H9 (cell line): ENCODE results near the gene HTRA3. TPM values are rescaled to one million over a fixed set of nuclear protein-coding genes. Genes with fewer than 3 reads are reported as not detected.

ENCODE experiments used
- DNase-seq: peaks from one replicate; pipeline ENCODE4 v3.0.0-alpha.2; 2017
- H2AFZ ChIP-seq: one replicate; pipeline ENCODE4 v1.6.1; 2013; ENCODE audit warnings: mild to moderate bottlenecking, low read length, control low read depth, moderate library complexity
- H2AK5ac ChIP-seq: 2 replicates; pipeline ENCODE4 v1.6.1; 2013; ENCODE audit warnings: low read length, control low read depth, mixed read lengths; ENCODE audit not compliant: insufficient read length
- H2BK120ac ChIP-seq: one replicate; pipeline ENCODE4 v1.6.1; 2013; ENCODE audit warnings: low read depth, mild to moderate bottlenecking, low read length, control low read depth, inconsistent platforms; ENCODE audit not compliant: poor library complexity, severe bottlenecking
- H2BK12ac ChIP-seq: 2 replicates; pipeline ENCODE4 v1.6.1; 2013; ENCODE audit warnings: low read length, control low read depth, mixed read lengths, low read depth; ENCODE audit not compliant: insufficient read length
- H2BK15ac ChIP-seq: 2 replicates; pipeline ENCODE4 v1.6.1; 2013; ENCODE audit warnings: low read depth, low read length, control low read depth
- H2BK20ac ChIP-seq: one replicate; pipeline ENCODE4 v1.6.1; 2013; ENCODE audit warnings: low read depth, mild to moderate bottlenecking, low read length, control low read depth, inconsistent platforms; ENCODE audit not compliant: poor library complexity, severe bottlenecking
- H2BK5ac ChIP-seq: 2 replicates; pipeline ENCODE4 v1.6.1; 2013; ENCODE audit warnings: low read length, control low read depth, mixed read lengths; ENCODE audit not compliant: insufficient read length
- H3K14ac ChIP-seq: 2 replicates; pipeline ENCODE4 v1.6.1; 2013; ENCODE audit warnings: low read length, control low read depth; ENCODE audit not compliant: insufficient read depth
- H3K18ac ChIP-seq: 2 replicates; pipeline ENCODE4 v1.6.1; 2013; ENCODE audit warnings: low read depth, mild to moderate bottlenecking, mixed read lengths, low read length, control low read depth; ENCODE audit not compliant: insufficient read length
- H3K23ac ChIP-seq: 2 replicates; pipeline ENCODE4 v1.6.1; 2013; ENCODE audit warnings: low read length, control low read depth, mixed read lengths, low read depth; ENCODE audit not compliant: insufficient read length
- H3K23me2 ChIP-seq: 2 replicates; pipeline ENCODE4 v1.6.1; 2013; ENCODE audit warnings: low read depth, mild to moderate bottlenecking, mixed read lengths, low read length, control low read depth; ENCODE audit not compliant: insufficient read length, poor library complexity, severe bottlenecking
- H3K27ac ChIP-seq: 2 replicates; pipeline ENCODE4 v1.5.1; 2013; ENCODE audit warnings: low read length, control low read depth, mixed read lengths, low read depth; ENCODE audit not compliant: insufficient read length
- H3K27me3 ChIP-seq: 2 replicates; pipeline ENCODE4 v1.6.1; 2013; ENCODE audit warnings: low read length, control low read depth, inconsistent platforms; ENCODE audit not compliant: insufficient read depth
- H3K4ac ChIP-seq: 2 replicates; pipeline ENCODE4 v1.6.1; 2013; ENCODE audit warnings: low read depth, mild to moderate bottlenecking, control low read depth, inconsistent platforms, low read length, moderate library complexity
- H3K4me1 ChIP-seq: 2 replicates; pipeline ENCODE4 v1.6.1; 2013; ENCODE audit warnings: low read length, control low read depth, inconsistent platforms; ENCODE audit not compliant: insufficient read depth
- H3K4me2 ChIP-seq: 2 replicates; pipeline ENCODE4 v1.6.1; 2013; ENCODE audit warnings: low read length, control low read depth, mixed read lengths; ENCODE audit not compliant: insufficient read length, insufficient read depth
- H3K56ac ChIP-seq: 2 replicates; pipeline ENCODE4 v1.6.1; 2013; ENCODE audit warnings: low read depth, mild to moderate bottlenecking, mixed read lengths, low read length, control low read depth; ENCODE audit not compliant: insufficient read length
- H3K79me1 ChIP-seq: 2 replicates; pipeline ENCODE4 v1.6.1; 2013; ENCODE audit warnings: low read depth, mild to moderate bottlenecking, moderate library complexity, low read length, control low read depth, inconsistent platforms; ENCODE audit not compliant: insufficient read depth, poor library complexity, severe bottlenecking
- H3K79me2 ChIP-seq: 2 replicates; pipeline ENCODE4 v1.6.1; 2013; ENCODE audit warnings: low read length, control low read depth, inconsistent platforms; ENCODE audit not compliant: insufficient read depth
- H3K9ac ChIP-seq: 2 replicates; pipeline ENCODE4 v1.6.1; 2013; ENCODE audit warnings: low read length, control low read depth, mixed read lengths; ENCODE audit not compliant: insufficient read length; ENCODE audit errors: extremely low read depth
- H3K9me3 ChIP-seq: one replicate; pipeline ENCODE4 v1.6.1; 2013; ENCODE audit warnings: low read depth, low read length, inconsistent platforms; ENCODE audit not compliant: control insufficient read depth
- H3T11ph ChIP-seq: one replicate; pipeline ENCODE4 v1.6.1; 2013; ENCODE audit warnings: mild to moderate bottlenecking, low read length, control low read depth, inconsistent platforms
- H4K20me1 ChIP-seq: one replicate; pipeline ENCODE4 v1.6.1; 2013; ENCODE audit not compliant: control insufficient read depth, insufficient read length, insufficient read depth
- H4K5ac ChIP-seq: 2 replicates; pipeline ENCODE4 v1.6.1; 2013; ENCODE audit warnings: low read depth, mild to moderate bottlenecking, mixed read lengths, low read length, control low read depth; ENCODE audit not compliant: insufficient read length
- H4K8ac ChIP-seq: replicated peaks from 2 replicates; pipeline ENCODE4 v1.6.1; 2013; ENCODE audit warnings: low read length, control low read depth, mixed read lengths, low read depth; ENCODE audit not compliant: insufficient read length
- H4K91ac ChIP-seq: 2 replicates; pipeline ENCODE4 v1.6.1; 2013; ENCODE audit warnings: low read depth, mild to moderate bottlenecking, moderate library complexity, mixed read lengths, low read length, control low read depth; ENCODE audit not compliant: insufficient read length
- H3K27ac Mint-ChIP-seq, 3 experiments: 2 replicates in 2 of 3; 3 replicates in 1 of 3; pipeline ENCODE4 v1.8.0; 2020 to 2021; ENCODE audit warnings: mixed read lengths in 3 of 3, mild to moderate bottlenecking in 1 of 3, moderate library complexity in 1 of 3
- H3K27me3 Mint-ChIP-seq: 2 replicates; pipeline ENCODE4 v1.8.0; 2021; ENCODE audit warnings: low read depth, mild to moderate bottlenecking, moderate library complexity, mixed read lengths
- H3K36me3 Mint-ChIP-seq, 3 experiments: 2 replicates in 2 of 3; 3 replicates in 1 of 3; pipeline ENCODE4 v1.8.0; 2020 to 2021; ENCODE audit warnings: low read depth in 3 of 3, mixed read lengths in 3 of 3; ENCODE audit not compliant: insufficient read depth in 1 of 3
- H3K4me1 Mint-ChIP-seq, 2 experiments: 2 replicates each; pipeline ENCODE4 v1.8.0; 2020; ENCODE audit warnings: mixed read lengths in 2 of 2
- H3K4me3 Mint-ChIP-seq, 2 experiments: 2 replicates in 1 of 2; 3 replicates in 1 of 2; pipeline ENCODE4 v1.8.0; 2020 to 2021; ENCODE audit warnings: mild to moderate bottlenecking in 2 of 2, mixed read lengths in 2 of 2, moderate library complexity in 1 of 2
- H3K9me3 Mint-ChIP-seq, 2 experiments: 2 replicates in 1 of 2; 3 replicates in 1 of 2; pipeline ENCODE4 v1.8.0; 2020; ENCODE audit warnings: mild to moderate bottlenecking in 2 of 2, mixed read lengths in 2 of 2, moderate library complexity in 1 of 2
- WGBS: extraction: QIAGEN DNeasy Blood & Tissue Kit; methylation state at CpG from one replicate; pipeline ENCODE4 v1.1.7; 2013; ENCODE audit warnings: missing lambda C conversion rate, low lambda C conversion rate, mixed read lengths; ENCODE audit not compliant: insufficient read length; ENCODE audit errors: extremely low coverage; 5-methylcytosine and 5-hydroxymethylcytosine counted together
- total RNA-seq: library from RNA; stranded (reverse); gene quantifications from 2 replicates; pipeline ENCODE4 v1.2.1, GENCODE V29; 2021
- TF ChIP-seq, protein P1 (sequence below): fragments of 200-600 bp; sonication (generic); conservative IDR thresholded peaks from 3 replicates; pipeline ENCODE4 v1.8.0; 2021; ENCODE audit warnings: antibody characterized with exemption, mild to moderate bottlenecking

HTRA3 gene
- total RNA-seq, 1 experiment from 2014 or later: 3.0 TPM

DNA sequence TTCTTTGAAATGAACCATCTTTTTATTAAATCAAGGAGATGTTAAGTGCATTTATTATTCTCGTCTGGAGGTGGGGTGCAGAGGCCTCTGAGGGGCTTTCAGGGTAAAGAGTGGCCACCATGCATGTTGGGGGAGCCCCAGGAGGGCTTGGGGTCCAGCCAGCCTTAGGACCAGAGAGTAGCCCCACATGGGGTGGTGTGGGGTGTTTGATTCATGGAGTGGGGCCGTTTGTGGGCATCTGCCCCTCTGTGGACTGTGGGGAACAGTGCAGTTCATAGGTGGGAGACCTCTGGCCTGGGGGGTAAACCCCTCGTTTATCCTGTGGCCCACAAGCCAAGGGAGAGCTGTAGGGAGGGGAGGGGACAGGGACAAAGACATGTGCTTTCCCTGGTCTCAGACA is 26.9 kb downstream of the HTRA3 start:
- Histone ChIP-seq H3K56ac (no peak overlapping the region), H2BK20ac (no peak overlapping the region), H4K91ac (no peak overlapping the region), H2BK5ac (no peak overlapping the region), H2BK120ac (no peak overlapping the region), H4K5ac (no peak overlapping the region), H3K4ac (no peak overlapping the region), H3K4me2 (no peak overlapping the region), H3K27ac (no peak overlapping the region), H2BK12ac (no peak overlapping the region), H3K23me2 (no peaks in the 10 kb centered on the region), H3K79me2 (no peaks in the 10 kb centered on the region), H3K23ac (no peak overlapping the region), H4K20me1 (no peaks in the 10 kb centered on the region), H2AFZ (no peak overlapping the region), H2BK15ac (no peak overlapping the region), H3K9me3 (no peaks in the 10 kb centered on the region), H3K4me1 (no peaks in the 10 kb centered on the region), H3K9ac (no peak overlapping the region), H3K79me1 (no peaks in the 10 kb centered on the region), H3K18ac (no peak overlapping the region), H3K27me3 (no peaks in the 10 kb centered on the region), H3K14ac (no peak overlapping the region), H4K8ac (no peak overlapping the region), H2AK5ac (no peak overlapping the region), H3T11ph (no peak overlapping the region)
- Mint-ChIP-seq H3K36me3 (peaks cover 4 to 7% (median 4%) of the 10 kb centered on the region in 3 experiments; a peak in 5 of 7 replicates), H3K27me3 (peaks cover 3% of the 10 kb centered on the region), H3K27ac (no peak overlapping the region), H3K4me1 (no peaks in the 10 kb centered on the region), H3K4me3 (no peak overlapping the region), H3K9me3 (peaks cover 5 to 6% of the 10 kb centered on the region in 2 experiments; a peak in 3 of 5 replicates)
- TF ChIP-seq, protein P1, sequence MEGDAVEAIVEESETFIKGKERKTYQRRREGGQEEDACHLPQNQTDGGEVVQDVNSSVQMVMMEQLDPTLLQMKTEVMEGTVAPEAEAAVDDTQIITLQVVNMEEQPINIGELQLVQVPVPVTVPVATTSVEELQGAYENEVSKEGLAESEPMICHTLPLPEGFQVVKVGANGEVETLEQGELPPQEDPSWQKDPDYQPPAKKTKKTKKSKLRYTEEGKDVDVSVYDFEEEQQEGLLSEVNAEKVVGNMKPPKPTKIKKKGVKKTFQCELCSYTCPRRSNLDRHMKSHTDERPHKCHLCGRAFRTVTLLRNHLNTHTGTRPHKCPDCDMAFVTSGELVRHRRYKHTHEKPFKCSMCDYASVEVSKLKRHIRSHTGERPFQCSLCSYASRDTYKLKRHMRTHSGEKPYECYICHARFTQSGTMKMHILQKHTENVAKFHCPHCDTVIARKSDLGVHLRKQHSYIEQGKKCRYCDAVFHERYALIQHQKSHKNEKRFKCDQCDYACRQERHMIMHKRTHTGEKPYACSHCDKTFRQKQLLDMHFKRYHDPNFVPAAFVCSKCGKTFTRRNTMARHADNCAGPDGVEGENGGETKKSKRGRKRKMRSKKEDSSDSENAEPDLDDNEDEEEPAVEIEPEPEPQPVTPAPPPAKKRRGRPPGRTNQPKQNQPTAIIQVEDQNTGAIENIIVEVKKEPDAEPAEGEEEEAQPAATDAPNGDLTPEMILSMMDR: no peak
- WGBS: no CpG with 5 or more reads among the region's 3 CpGs
- DNase-seq: no peak
